ENCODE measurements around the gene PPFIA2. TPM values are rescaled to one million over a fixed set of nuclear protein-coding genes. Genes with fewer than 3 reads are reported as not detected.

Gene PPFIA2
- total RNA-seq, 1 experiment from 2014 or later = not detected

- intact Hi-C loops (cut with micrococcal nuclease; ENCODE audit: unreplicated experiment) (no loop called here), in situ Hi-C loops (cut with HindIII; ENCODE audit: low pct_unique_long_range_greater_than_20kb, low sequenced_read_pairs) (no loop called here)
- ATAC-seq (no peak), DNase-seq (ENCODE audit: low read depth, low spot score) (no peak)
- Histone ChIP-seq H3K4me3 (ENCODE audit: low read depth in 2 of 2, low read length in 2 of 2) (no peak overlapping the region), H3K27ac (ENCODE audit: low read length) (no peak overlapping the region), H3K27me3 (ENCODE audit: control insufficient read depth, insufficient read depth, low read length) (no peaks in the 10 kb centered on the region), H3K36me3 (ENCODE audit: control insufficient read depth, insufficient read depth, low read length) (no peaks in the 10 kb centered on the region), H3K9me3 (ENCODE audit: control insufficient read depth, insufficient read depth, low read depth, low read length) (no peaks in the 10 kb centered on the region), H3K4me1 (ENCODE audit: control insufficient read depth, insufficient read depth, low read length) (no peaks in the 10 kb centered on the region)
- ChIA-PET CTCF (no interaction called here), POLR2A (no interaction called here)
- TF ChIP-seq CTCF (IDR thresholded peaks at IDR 0.05) = no peak
- no peak for TF ChIP-seq SIN3A (IDR thresholded peaks at IDR 0.05; ENCODE audit: borderline replicate concordance, insufficient read depth, low read depth, low read length)
- TF ChIP-seq REST (IDR thresholded peaks at IDR 0.05; ENCODE audit: insufficient read depth in 1 of 2, low read depth in 2 of 2, low read length in 1 of 2) = no peak
- TF ChIP-seq TCF7L2 (IDR thresholded peaks at IDR 0.05; ENCODE audit: low read depth, low read length) = no peak
- TF ChIP-seq POLR2AphosphoS5 (IDR thresholded peaks at IDR 0.05; ENCODE audit: low read depth, low read length) = no peak
- no TSS peak for BruUV-seq (replicated peaks)
Measured at GRCh38 chr12:81414441-81414840, 344.7 kb downstream of the PPFIA2 start.

- DNase-seq (ENCODE audit: low read depth, low spot score) (no peak), ATAC-seq (no peak)
- CTCF ChIA-PET = no interaction called here
- no TSS peak for BruUV-seq (replicated peaks)
- H3K36me3 ChIP-seq (ENCODE audit: control insufficient read depth, insufficient read depth, low read length) = no peaks in the 10 kb centered on the region
- no peaks in the 10 kb centered on the region for H3K9me3 ChIP-seq (ENCODE audit: control insufficient read depth, insufficient read depth, low read depth, low read length)
- POLR2A ChIA-PET = no interaction called here
- no peak for TF ChIP-seq CTCF (IDR thresholded peaks at IDR 0.05)
- TF ChIP-seq TCF7L2 (IDR thresholded peaks at IDR 0.05; ENCODE audit: low read depth, low read length) = no peak
- no peak for TF ChIP-seq POLR2AphosphoS5 (IDR thresholded peaks at IDR 0.05; ENCODE audit: low read depth, low read length)
- TF ChIP-seq SIN3A (IDR thresholded peaks at IDR 0.05; ENCODE audit: borderline replicate concordance, insufficient read depth, low read depth, low read length) = no peak
- no peak for TF ChIP-seq REST (IDR thresholded peaks at IDR 0.05; ENCODE audit: insufficient read depth in 1 of 2, low read depth in 2 of 2, low read length in 1 of 2)
- no peak overlapping the region for H3K4me3 ChIP-seq (ENCODE audit: low read depth in 2 of 2, low read length in 2 of 2)
- intact Hi-C loops (cut with micrococcal nuclease; ENCODE audit: unreplicated experiment) = no loop called here
- H3K27ac ChIP-seq (ENCODE audit: low read length) = no peak overlapping the region
- in situ Hi-C loops (cut with HindIII; ENCODE audit: low pct_unique_long_range_greater_than_20kb, low sequenced_read_pairs) = no loop called here
- H3K4me1 ChIP-seq (ENCODE audit: control insufficient read depth, insufficient read depth, low read length) = no peaks in the 10 kb centered on the region
- no peaks in the 10 kb centered on the region for H3K27me3 ChIP-seq (ENCODE audit: control insufficient read depth, insufficient read depth, low read length)
Measured at GRCh38 chr12:81412940-81413339, 346.2 kb downstream of the PPFIA2 start.

All from Panc1 (cell line).